ENCODE results near the gene NDUFB10. TPM values are rescaled to one million over a fixed set of nuclear protein-coding genes. Genes with fewer than 3 reads are reported as not detected.

NDUFB10 gene
- total and polyA plus RNA-seq, 2 experiments from 2014 or later, result 244 to 495 TPM

DNA sequence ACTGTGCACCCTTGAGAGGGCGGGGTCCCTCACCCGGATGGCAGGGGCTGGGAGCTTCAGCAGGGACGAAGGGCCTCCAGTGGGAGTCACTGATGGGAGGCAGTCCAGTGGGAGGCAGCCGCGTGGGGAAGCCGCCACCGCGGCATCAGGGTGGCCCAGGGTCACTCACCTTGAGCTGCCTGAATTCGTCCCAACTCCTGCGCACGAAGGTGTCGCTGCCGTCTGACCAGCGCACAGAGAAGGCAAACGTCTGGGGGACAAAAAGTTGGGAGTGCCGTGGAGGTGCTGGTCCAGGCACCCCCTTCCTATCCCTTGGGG is 21.4 kb downstream of the NDUFB10 start (continued):
- TF ChIP-seq CREB1 (CRISPR knock-in tag; IDR thresholded peaks at IDR 0.05; ENCODE audit: low read depth), result no peak
- TF ChIP-seq, protein P1, sequence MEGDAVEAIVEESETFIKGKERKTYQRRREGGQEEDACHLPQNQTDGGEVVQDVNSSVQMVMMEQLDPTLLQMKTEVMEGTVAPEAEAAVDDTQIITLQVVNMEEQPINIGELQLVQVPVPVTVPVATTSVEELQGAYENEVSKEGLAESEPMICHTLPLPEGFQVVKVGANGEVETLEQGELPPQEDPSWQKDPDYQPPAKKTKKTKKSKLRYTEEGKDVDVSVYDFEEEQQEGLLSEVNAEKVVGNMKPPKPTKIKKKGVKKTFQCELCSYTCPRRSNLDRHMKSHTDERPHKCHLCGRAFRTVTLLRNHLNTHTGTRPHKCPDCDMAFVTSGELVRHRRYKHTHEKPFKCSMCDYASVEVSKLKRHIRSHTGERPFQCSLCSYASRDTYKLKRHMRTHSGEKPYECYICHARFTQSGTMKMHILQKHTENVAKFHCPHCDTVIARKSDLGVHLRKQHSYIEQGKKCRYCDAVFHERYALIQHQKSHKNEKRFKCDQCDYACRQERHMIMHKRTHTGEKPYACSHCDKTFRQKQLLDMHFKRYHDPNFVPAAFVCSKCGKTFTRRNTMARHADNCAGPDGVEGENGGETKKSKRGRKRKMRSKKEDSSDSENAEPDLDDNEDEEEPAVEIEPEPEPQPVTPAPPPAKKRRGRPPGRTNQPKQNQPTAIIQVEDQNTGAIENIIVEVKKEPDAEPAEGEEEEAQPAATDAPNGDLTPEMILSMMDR (conservative IDR thresholded peaks at IDR 0.05; ENCODE audit: low read depth in 2 of 2), result no peak
- TF ChIP-seq ZNF331 (CRISPR knock-in tag; IDR thresholded peaks at IDR 0.05; ENCODE audit: low read depth), result no peak
- TF ChIP-seq ZNF114 (CRISPR knock-in tag; IDR thresholded peaks at IDR 0.05), result no peak
- no peak for TF ChIP-seq POLR2AphosphoS5 (IDR thresholded peaks at IDR 0.05; ENCODE audit: low read depth)
- TF ChIP-seq, protein P2, sequence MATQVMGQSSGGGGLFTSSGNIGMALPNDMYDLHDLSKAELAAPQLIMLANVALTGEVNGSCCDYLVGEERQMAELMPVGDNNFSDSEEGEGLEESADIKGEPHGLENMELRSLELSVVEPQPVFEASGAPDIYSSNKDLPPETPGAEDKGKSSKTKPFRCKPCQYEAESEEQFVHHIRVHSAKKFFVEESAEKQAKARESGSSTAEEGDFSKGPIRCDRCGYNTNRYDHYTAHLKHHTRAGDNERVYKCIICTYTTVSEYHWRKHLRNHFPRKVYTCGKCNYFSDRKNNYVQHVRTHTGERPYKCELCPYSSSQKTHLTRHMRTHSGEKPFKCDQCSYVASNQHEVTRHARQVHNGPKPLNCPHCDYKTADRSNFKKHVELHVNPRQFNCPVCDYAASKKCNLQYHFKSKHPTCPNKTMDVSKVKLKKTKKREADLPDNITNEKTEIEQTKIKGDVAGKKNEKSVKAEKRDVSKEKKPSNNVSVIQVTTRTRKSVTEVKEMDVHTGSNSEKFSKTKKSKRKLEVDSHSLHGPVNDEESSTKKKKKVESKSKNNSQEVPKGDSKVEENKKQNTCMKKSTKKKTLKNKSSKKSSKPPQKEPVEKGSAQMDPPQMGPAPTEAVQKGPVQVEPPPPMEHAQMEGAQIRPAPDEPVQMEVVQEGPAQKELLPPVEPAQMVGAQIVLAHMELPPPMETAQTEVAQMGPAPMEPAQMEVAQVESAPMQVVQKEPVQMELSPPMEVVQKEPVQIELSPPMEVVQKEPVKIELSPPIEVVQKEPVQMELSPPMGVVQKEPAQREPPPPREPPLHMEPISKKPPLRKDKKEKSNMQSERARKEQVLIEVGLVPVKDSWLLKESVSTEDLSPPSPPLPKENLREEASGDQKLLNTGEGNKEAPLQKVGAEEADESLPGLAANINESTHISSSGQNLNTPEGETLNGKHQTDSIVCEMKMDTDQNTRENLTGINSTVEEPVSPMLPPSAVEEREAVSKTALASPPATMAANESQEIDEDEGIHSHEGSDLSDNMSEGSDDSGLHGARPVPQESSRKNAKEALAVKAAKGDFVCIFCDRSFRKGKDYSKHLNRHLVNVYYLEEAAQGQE (IDR thresholded peaks at IDR 0.05; ENCODE audit: unreplicated experiment), result no peak
- no peak for TF ChIP-seq STAT1 (IDR thresholded peaks at IDR 0.05; ENCODE audit: unreplicated experiment)

DNA sequence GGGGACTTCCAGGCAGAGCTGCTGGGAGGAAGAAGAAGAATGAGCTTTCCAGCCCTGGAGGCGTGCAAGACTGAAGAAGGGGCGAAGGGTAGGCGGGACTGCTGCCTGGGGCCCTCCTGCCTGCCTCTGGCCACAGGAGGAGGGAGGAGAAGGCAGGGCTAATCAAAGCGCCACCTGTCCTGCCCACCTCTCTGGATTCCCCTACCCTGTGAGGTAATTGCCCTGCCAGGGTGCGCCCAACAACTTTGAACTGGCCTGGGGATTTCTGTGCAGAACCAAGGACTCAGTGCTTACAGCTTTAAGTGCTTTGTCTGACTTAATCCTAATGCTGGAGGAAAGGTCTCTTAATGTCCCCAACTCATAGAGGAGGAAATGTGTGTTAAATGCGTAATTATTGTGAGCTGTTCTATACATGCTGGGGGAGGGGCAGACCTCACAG is 22.1 kb downstream of the NDUFB10 start, which contains the start of gene NOXO1:
Gene NOXO1 (minus strand): TSS at position 72 of the 439 bp plus-strand sequence. CDS start 290 bp downstream, outside the sequence.
- Mint-ChIP-seq H3K27me3 (ENCODE audit: insufficient read depth, low read depth, poor library complexity) (peaks cover 48% of the 10 kb centered on the region), H3K4me3 (peak within 1 kb of the TSS; percentile 68), H3K4me1 (peaks cover 23% of the 10 kb centered on the region), H3K27ac (no peak within 1 kb of the TSS), H3K36me3 (ENCODE audit: low read depth) (peaks cover 14% of the 10 kb centered on the region), H3K9me3 (no peaks in the 10 kb centered on the region)
- peaks cover 4% of the 10 kb centered on the region; the same call in 1 of the 2 replicates for H3K79me2 ChIP-seq (replicated peaks; ENCODE audit: insufficient read depth)
- peaks cover 34% of the 10 kb centered on the region for H3F3A ChIP-seq (replicated peaks; ENCODE audit: low read depth)
- no peak for ATAC-seq
- peak within 1 kb of the TSS; percentile 89 for H3K4me2 ChIP-seq
- H3K4me1 ChIP-seq (ENCODE audit: insufficient read depth), result peaks cover 21% of the 10 kb centered on the region
- no peak for DNase-seq (ENCODE audit: low spot score)
- no peaks in the 10 kb centered on the region for H3K9me2 ChIP-seq (ENCODE audit: insufficient read depth)
- peaks cover 36% of the 10 kb centered on the region for H3K27me3 ChIP-seq (ENCODE audit: insufficient read depth)
- no peak for TF ChIP-seq ZNF331 (CRISPR knock-in tag; IDR thresholded peaks at IDR 0.05; ENCODE audit: low read depth)
- TF ChIP-seq EZH2 (IDR thresholded peaks at IDR 0.05; ENCODE audit: low read depth, unreplicated experiment), result peak; percentile 14
- H3K36me3 ChIP-seq (ENCODE audit: insufficient read depth), result no peaks in the 10 kb centered on the region
- H3K4me3 ChIP-seq, result peak within 1 kb of the TSS; percentile 68
- H2AFZ ChIP-seq, result 0 out of 2 replicates have a peak within 1 kb of the TSS, but pooled peaks have one; percentile 38
- H4K20me1 ChIP-seq (replicated peaks; ENCODE audit: insufficient read depth), result no peaks in the 10 kb centered on the region; the same call in none of the 2 replicates
- no peak within 1 kb of the TSS for H3K27ac ChIP-seq (ENCODE audit: low read depth)

DNA sequence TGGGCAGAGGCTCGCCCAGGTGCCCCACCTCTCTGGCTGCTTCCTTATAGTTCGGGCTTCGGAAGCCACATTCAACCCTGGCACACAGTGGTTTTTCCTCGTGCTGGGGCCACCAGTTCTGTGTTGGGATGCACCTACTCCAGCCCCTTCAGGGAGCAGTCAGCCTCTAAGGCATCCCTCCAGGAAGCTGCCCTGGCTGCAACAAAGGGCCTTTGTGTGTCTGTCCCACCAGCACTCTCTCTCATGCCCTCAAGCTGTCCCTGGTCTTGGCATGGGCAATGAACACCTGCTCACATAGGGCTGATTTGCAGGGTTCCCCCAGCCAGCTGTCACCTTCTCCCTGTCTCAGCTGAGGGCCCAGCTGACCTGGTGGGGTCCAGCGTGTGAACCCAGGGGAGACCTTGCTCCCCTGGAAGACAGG is 22.7 kb downstream of the NDUFB10 start:
- Histone ChIP-seq H3K27me3 (ENCODE audit: insufficient read depth) (peaks cover 36% of the 10 kb centered on the region), H3K27ac (ENCODE audit: low read depth) (no peak overlapping the region)
- no peak for ATAC-seq

More for the DNA sequence above, 22.7 kb downstream of the NDUFB10 start:
- Histone ChIP-seq H3K4me2 (no peak overlapping the region), H2AFZ (no peak overlapping the region), H3K9me2 (ENCODE audit: insufficient read depth) (no peaks in the 10 kb centered on the region), H3K79me2 (replicated peaks; ENCODE audit: insufficient read depth) (peaks cover 4% of the 10 kb centered on the region; the same call in 1 of the 2 replicates), H3F3A (replicated peaks; ENCODE audit: low read depth) (peaks cover 34% of the 10 kb centered on the region), H4K20me1 (replicated peaks; ENCODE audit: insufficient read depth) (no peaks in the 10 kb centered on the region; the same call in none of the 2 replicates), H3K4me1 (ENCODE audit: insufficient read depth) (peaks cover 21% of the 10 kb centered on the region), H3K36me3 (ENCODE audit: insufficient read depth) (no peaks in the 10 kb centered on the region), H3K4me3 (no peak overlapping the region)
- H3K27me3 Mint-ChIP-seq (ENCODE audit: insufficient read depth, low read depth, poor library complexity), result peaks cover 54% of the 10 kb centered on the region
- H3K4me3 Mint-ChIP-seq, result no peak overlapping the region; the same call in 2 of the 3 replicates
- no peak for DNase-seq (ENCODE audit: low spot score)
- H3K4me1 Mint-ChIP-seq, result peaks cover 23% of the 10 kb centered on the region
- H3K9me3 Mint-ChIP-seq, result no peaks in the 10 kb centered on the region
- no peak overlapping the region for H3K27ac Mint-ChIP-seq
- H3K36me3 Mint-ChIP-seq (ENCODE audit: low read depth), result peaks cover 17% of the 10 kb centered on the region
